ENCODE data around the gene CDC42SE2.

DNA sequence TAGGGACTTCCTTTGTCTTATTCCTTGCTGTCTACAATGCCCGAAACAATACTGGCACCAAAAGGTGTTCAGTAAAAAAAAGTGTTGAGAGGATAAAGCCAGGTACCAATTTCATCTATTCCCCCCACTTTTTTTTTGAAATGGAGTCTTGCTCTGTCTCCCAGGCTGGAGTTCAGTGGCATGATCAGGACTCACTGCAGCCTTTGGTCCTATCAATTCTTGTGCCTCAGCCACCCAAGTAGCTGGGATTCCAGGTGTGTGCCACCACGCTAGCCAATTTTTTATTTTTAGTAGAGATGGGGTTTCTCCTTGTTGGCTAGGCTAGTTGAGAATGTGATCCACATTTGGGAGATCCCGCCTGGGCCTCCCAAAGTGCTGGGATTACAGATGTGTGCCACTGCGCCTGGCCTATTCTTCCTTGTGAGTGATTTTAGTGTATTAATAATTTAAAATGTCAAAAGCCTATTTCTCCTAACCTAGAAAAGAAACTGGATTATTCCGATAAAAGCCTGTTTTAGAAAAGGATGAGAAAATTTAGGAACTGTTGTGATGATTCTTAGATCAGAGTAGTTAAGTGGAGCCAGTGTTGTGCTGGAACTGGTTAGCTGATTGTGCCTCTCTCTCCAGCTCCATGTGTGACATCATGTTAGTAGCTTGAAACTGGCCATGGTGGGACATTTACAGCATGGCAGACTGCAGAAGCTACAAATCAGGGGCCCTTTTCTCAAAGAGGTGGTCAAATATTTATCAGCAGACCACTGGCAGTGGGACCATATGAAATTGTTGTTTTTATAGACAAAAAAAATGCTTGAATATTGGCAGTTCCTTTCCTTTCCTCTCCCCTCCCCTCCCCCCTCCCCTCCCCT is 14.3 kb downstream of the CDC42SE2 start:
- TF ChIP-seq CTCF (IDR thresholded peaks at IDR 0.05) (no peak), ZFX (IDR thresholded peaks at IDR 0.05; ENCODE audit: borderline replicate concordance) (no peak)
